GM21576 (cell line): ENCODE results near the gene RBP7.

ENCODE experiments used
- ATAC-seq: cut with Tn5 transposase; IDR thresholded peaks from one replicate; pipeline ENCODE4 v1.9.1; 2021; ENCODE audit warnings: mild to moderate bottlenecking, moderate library complexity; ENCODE audit not compliant: unreplicated experiment

The RBP7 gene

DNA sequence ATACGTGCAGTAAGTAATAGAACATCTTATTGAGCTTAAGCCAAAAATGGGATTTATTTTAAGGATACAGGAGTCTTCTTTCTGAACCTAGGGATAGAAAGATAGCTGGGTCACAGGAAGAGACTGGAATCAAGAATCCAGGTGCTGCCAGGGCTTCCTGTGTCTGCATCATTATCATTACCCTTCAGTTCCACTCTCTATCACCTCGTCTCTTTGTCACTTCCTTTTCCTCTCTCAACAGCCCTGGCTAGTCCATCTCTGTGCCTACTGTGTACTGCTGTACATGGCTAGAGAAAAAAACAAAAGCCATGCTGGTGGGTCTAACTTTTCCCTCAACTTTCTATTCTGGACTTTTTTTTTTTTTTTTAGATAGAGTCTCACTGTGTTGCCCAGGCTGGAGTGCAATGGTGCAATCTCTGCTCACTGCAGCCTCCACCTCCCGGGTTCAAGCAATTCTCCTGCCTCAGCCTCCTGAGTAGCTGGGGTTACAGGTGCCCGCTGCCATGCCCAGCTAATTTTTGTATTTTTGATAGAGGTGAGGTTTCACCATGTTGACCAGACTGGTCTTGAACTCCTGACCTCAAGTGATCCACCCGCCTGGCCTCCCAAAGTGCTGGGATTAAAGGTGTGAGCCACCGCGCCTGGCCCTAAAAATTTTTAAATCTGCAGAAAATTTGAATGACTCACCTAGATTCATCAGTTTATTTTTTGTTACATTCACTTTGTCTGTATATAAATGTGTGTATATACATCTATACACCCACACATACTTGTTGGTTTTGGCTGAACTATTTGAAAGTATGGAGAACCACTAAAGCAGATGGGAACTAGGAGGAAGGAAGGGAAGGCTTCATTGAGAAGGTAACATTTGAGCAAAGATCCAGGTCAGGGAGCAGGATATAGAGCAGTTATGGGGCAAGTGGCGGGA is 67.7 kb downstream of the RBP7 start:
- no peak for ATAC-seq

DNA sequence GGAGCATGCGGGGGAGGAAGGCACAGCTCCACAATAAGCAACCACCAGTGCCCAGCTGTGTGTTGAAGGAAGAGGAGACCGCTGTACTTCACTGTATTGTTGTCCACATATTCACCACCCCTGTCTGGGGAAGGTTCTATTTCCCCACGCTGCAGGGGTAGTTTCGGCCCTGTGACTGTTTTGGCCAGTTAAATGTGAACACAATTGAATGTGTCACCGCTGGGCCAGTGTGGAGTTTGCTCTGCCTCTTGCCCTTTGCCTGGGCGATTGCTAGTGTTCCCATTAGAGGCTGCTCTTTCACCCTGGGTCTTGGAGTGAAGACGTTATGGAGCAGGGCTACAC is 68.3 kb downstream of the RBP7 start:
- no peak for ATAC-seq
